Measurements from ENCODE around the gene EEF1G.

The EEF1G gene

DNA sequence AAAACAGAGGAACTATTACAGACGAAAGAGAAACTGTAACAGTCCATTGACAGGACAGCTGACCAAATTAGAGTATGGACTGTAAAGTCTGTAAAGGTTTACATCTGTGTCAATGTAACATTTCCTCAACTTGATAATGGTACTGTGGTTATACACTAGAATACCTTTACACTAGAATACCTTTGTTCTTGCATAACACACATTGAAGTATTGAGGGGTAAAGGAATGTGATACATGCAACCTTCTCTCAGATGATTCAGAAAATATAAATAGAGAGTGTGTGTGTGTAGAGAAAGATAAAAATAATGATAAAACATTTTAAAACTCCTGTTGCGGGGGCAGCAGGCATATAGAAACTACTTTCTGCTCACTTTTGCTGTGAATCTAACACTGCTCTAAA is 5.6 kb upstream of the EEF1G start:
- in situ Hi-C loops (cut with MboI; ENCODE audit: low sequenced_read_pairs): no loop called here

DNA sequence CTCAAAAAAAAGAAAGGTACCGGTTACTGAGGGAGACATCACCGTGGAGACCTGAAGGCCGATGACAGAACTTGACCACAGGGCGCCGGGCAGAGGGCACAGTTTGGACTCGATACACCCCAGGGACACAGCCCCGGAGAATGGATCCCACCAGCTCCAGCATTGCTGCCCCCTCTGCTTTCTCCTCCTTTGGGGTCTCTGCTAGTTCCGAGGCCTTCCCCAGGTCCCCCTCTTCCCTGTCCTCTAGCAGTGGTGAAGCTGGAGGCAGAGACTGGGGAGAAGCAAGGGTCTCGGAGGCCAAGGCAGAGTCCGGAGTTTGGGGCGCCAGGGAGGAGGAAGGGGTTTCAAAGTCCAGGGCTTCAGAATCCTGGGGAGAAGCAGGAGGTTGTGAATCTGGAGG is 4.8 kb upstream of the EEF1G start:
- in situ Hi-C loops (cut with MboI; ENCODE audit: low sequenced_read_pairs): no loop called here

GRCh38 chr11:62577046-62577714 is 3.5 kb upstream of the EEF1G start:
- in situ Hi-C loops (cut with MboI; ENCODE audit: low sequenced_read_pairs): no loop called here

DNA sequence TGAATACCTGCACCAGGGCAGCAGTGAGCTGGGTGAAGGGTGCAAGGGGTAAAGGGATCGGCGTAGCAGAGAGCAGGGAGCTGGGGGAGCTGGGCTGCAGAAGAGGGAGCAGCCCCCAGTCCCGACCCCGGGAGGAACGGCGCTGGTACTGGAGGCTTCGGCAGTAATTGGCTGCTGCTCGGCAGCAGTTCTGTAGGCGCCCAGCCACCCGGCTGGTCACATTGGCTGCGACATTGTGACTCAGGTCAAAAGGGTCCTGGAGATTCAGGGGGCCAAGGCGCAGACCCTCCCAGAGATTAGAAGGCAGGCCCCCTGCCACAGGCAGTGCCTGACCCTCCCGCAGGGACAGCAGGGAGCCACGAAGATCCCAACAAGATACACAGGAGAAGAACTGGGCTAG is 2.1 kb upstream of the EEF1G start:
- in situ Hi-C loops (cut with MboI; ENCODE audit: low sequenced_read_pairs): no loop called here

DNA sequence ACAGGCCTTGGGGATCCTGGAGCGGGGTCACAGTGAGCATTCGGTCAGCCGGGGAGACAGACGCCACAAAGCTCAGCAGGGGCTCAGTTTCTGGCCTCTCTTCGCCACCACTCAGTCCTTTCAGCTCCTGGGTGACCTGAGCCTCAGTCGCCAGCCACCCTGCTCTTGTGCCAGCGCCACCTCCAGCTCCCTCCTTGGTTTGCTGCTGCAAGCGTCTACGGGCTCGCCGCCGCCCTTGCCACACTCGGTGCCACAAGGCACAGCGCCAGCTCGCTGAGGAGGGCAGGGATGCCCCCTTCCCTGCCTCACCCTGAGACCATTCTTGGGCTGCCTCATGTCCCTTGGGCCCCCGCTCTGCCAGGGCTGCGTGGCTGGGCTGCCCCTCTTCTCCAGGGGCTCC is 1.5 kb upstream of the EEF1G start:
- in situ Hi-C loops (cut with MboI; ENCODE audit: low sequenced_read_pairs): no loop called here

DNA sequence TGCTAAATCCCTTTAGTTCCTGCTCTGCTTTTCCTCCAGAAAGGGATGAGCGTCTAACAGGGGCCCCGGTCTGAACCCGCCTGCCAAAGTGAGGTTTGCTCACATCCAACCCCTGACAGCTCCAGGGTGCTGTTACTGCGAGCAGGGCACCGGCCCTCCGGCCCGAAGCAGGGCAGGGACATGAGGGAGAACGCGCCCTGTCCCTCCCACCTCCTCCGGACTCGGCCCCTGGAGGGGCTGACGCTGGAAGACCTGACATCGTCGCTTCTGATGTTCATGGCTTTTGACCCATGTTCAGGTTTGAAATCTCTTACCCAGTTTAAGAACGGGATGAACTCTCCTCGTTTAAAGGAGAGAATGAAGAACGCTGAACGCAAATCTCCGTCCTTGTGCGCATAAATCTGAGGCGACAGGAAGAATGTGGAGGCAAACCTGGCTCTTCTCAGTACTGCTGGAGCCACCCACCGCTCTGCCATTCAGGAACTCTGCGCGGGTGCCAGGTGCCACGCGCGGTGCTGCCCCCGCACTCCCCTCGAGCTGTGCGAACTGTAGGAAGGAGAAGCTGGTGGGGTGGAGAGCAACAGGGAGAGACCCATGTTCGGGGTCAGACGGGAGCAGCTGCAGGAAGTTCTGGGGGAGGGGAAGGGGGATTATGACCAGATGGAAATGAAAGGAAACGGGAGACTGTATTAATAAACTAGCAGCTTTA is 826 bp upstream of the EEF1G start:
- in situ Hi-C loops (cut with MboI; ENCODE audit: low sequenced_read_pairs): loop anchor here (25.0 kb wide), 1 partner anchor 162 kb away; the partner anchor contains the start of gene SCGB1A1

DNA sequence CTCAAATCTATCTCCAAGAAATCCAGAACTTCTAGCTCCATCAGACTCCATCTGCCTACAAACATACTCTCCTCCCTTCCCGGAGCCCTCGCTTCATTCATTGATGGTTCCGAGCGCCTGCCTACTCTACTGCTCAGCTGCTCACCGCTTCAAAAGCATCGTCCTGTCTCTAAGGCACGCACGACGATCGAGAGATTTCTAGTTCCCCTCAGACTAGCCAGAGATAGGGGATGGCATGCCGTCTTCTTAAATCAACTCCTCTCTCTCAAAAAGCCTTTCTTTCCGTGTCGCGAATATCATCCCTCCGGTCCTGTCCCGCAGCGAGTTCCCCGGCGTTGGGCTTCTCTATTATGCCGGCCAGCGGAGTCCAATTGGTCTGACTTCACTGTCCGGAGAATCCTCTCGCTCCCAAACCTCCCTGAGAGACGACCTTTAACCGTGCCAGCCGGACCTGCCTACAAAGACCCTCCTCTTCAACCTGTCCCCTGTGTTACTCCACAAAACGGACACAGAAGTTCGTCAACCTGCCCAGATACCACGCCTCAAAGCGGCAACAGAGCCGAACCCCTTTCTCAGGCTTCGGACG is 592 bp downstream of the EEF1G start:
- in situ Hi-C loops (cut with MboI; ENCODE audit: low sequenced_read_pairs): loop anchor here (25.0 kb wide), 1 partner anchor 161 kb away; the partner anchor contains the start of gene SCGB1A1

- in situ Hi-C loops (cut with MboI; ENCODE audit: low sequenced_read_pairs): loop anchor here (25.0 kb wide), 1 partner anchor 160 kb away; the partner anchor contains the start of gene SCGB1A1
Observed at GRCh38 chr11:62572431-62572830, 1.3 kb downstream of the EEF1G start.

GRCh38 chr11:62571493-62571892 is 2.2 kb downstream of the EEF1G start:
- in situ Hi-C loops (cut with MboI; ENCODE audit: low sequenced_read_pairs): loop anchor here (25.0 kb wide), 1 partner anchor 159 kb away; the partner anchor contains the start of gene SCGB1A1

- in situ Hi-C loops (cut with MboI; ENCODE audit: low sequenced_read_pairs): loop anchor here (25.0 kb wide), 1 partner anchor 159 kb away; the partner anchor contains the start of gene SCGB1A1
Observed at GRCh38 chr11:62570903-62571302, 2.8 kb downstream of the EEF1G start.

DNA sequence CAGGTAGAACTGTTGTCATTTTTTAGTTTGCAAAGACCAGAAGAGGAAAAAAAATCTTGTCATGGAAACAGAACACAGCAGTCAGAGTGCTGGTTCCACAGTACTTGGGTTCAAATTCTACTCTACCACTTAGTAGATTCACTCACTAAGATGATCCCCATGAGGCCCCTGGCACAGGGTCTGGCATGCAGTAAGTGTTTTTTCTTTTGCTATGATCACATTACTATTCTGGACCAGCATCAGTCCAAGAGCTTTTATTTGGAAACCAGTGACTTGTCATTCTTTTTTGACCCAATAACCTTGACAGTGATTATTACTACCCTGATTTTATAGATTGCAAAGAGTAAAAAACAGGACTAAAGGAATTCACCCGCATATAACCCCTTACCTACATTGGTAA is 4.1 kb downstream of the EEF1G start:
- in situ Hi-C loops (cut with MboI; ENCODE audit: low sequenced_read_pairs): loop anchor here (25.0 kb wide), 1 partner anchor 157 kb away; the partner anchor contains the start of gene SCGB1A1

GRCh38 chr11:62567018-62567633 is 6.6 kb downstream of the EEF1G start:
- in situ Hi-C loops (cut with MboI; ENCODE audit: low sequenced_read_pairs): loop anchor here (25.0 kb wide), 1 partner anchor 155 kb away; the partner anchor contains the start of gene SCGB1A1

DNA sequence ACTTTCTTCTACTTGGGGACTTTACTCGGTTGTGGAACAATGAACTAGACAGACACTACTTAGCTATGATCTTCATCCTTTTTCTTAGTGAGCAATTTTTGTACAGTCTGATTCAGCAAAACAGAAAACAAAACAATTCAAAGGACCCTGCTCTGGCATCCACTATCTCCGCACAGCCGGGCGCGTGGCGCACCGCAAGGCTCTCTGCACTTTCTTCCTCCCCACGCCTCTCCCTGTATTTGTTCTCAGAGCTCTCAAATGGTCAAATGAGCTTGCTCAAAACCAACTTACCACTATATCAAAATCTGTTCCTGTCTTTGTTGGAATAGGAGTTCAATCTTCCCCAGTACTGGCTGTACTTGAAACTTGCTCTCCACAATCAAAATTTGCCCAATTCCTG is 7.4 kb downstream of the EEF1G start:
- in situ Hi-C loops (cut with MboI; ENCODE audit: low sequenced_read_pairs): loop anchor here (25.0 kb wide), 1 partner anchor 154 kb away; the partner anchor contains the start of gene SCGB1A1

DNA sequence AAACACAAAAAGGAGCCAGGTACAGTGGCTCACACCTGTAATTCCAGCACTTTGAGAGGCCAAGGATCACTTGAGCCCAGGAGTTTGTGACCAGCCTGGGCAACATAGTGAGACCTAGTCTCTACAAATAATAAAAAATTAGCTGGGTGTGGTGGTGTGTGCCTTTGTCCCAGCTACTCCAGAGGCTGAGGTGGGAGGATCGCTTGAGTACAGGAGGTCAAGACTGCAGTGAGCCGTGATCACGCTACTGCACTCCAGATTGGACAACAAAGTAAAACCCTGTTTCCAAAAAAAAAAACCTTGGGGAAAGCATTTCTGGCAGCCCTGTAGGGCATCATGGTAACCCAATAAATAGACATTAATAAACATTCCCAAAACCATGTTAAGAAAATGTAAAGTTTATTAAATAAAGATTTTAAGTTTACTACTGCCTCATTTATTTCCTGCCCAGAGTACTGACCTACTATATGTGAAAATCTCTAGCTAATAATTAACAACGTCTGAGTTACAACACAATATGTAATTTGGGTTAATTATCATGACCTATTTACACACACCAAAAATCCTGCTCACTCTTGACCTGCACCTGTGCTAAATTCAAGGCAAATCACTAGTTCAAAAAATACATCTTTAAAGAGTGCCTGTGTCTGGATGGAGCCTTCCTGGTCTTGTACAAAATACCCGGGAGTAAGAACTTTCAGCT is 8.4 kb downstream of the EEF1G start:
- in situ Hi-C loops (cut with MboI; ENCODE audit: low sequenced_read_pairs): loop anchor here (25.0 kb wide), 1 partner anchor 153 kb away; the partner anchor contains the start of gene SCGB1A1

DNA sequence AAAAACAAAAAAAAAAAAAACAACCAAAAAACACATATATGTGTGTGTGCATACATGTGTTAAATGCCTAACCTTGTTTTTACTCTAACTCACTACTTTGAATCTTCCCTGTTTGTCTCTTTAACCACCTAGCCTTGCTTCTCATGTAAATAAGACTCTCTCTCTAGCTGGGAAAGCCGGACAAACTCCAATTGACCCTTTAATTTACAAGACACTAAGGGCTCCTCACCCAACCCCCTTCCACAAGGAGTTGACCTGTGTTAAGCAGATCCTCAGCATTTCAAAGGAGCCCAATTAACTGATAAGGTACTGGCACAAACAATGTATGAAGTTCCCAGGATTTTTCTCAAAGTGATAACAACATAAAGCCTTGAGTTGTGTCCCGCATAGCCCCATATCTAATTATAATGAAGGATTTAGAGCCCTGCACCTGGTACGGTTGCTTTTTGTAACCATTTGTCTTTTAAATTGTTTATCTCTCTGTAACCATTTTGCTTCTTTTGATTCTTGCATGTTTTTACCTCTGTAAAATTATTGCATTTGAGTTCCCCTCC is 11.9 kb downstream of the EEF1G start:
- in situ Hi-C loops (cut with MboI; ENCODE audit: low sequenced_read_pairs): loop anchor here (25.0 kb wide), 1 partner anchor 149 kb away; the partner anchor contains the start of gene SCGB1A1

DNA sequence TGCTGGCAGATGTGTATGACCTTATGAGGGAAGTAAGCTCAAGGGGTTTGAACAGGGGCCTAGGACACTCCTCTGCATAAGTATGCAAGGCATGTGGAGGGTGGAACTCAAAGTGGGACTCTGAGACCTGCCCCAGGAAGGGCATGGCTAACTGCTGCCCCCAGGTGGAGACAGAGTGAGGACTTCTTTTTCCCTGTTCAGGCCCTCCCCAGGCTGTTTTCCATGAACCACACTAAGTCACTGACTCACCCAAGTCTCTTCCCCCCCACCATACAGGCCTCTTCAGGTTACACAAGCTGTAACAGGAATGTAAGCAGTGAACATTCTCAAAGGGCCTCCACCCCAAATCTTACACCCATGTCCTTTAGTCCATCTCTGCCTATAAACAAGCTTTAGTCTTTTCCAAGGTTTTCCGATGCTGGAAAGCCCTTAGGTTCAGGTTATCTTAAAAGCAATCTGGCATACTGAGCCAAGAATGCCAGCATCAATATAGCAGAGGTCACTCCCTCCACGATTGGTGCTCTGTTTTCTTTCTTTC is 13.1 kb downstream of the EEF1G start:
- in situ Hi-C loops (cut with MboI; ENCODE audit: low sequenced_read_pairs): loop anchor here (25.0 kb wide), 1 partner anchor 148 kb away; the partner anchor contains the start of gene SCGB1A1

DNA sequence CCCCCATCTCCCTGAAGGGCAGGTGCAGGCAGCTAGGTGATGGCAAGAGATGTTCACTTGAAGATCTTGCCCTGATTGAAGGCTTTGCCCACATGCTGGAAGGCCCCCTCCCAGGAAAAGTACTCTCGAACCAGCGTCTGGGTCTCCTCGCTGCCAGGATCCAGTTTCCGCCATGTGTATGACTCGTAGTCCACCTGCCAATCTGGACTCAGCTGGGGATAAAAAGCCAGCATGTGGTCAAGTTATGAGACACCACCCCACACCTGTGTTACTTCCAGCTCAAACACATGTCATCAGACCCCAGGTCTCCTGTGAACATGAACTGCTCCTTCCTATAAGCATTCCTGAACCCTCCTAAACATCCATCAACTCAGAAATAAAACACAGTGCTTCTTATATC is 14.1 kb downstream of the EEF1G start:
- in situ Hi-C loops (cut with MboI; ENCODE audit: low sequenced_read_pairs): loop anchor here (25.0 kb wide), 1 partner anchor 147 kb away; the partner anchor contains the start of gene SCGB1A1

- in situ Hi-C loops (cut with MboI; ENCODE audit: low sequenced_read_pairs): loop anchor here (25.0 kb wide), 1 partner anchor 147 kb away; the partner anchor contains the start of gene SCGB1A1
Observed at GRCh38 chr11:62559204-62559603, 14.5 kb downstream of the EEF1G start.

DNA sequence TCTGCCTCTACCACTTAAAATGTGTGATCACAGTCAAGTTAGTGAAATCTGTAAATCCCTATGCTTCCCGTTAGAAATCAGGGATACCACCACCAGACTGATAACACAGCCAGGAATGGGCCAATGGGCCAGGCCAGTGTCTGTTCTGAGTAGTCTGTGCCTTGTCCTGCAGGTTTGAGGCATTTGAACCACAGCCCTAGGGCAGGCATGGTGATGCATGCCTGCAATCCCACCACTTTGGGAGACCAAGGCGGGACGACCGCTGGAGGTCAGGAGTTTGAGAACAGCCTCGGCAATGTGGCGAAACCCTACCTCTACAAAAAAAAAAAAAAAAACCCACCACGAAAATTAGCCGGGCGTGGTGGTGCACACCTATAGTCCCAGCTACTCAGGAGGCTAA is 15.0 kb downstream of the EEF1G start:
- in situ Hi-C loops (cut with MboI; ENCODE audit: low sequenced_read_pairs): loop anchor here (25.0 kb wide), 1 partner anchor 146 kb away; the partner anchor contains the start of gene SCGB1A1
